ENCODE results near the gene ENTR1.

Gene ENTR1

GRCh38 chr9:136441681-136442245 is 31.3 kb upstream of the ENTR1 start:
- TF ChIP-seq TEAD4 (IDR thresholded peaks at IDR 0.05), result no peak
- TF ChIP-seq TCF12 (IDR thresholded peaks at IDR 0.05; ENCODE audit: low read depth), result no peak
- TF ChIP-seq YY1 (IDR thresholded peaks at IDR 0.05; ENCODE audit: low read depth), result no peak
- TF ChIP-seq CEBPB (IDR thresholded peaks at IDR 0.05), result no peak
- TF ChIP-seq USF1 (IDR thresholded peaks at IDR 0.05), result no peak
- no peak for TF ChIP-seq MAX (IDR thresholded peaks at IDR 0.05)
- no peak for TF ChIP-seq NFIC (IDR thresholded peaks at IDR 0.05)
- TF ChIP-seq RAD21 (IDR thresholded peaks at IDR 0.05; ENCODE audit: low read depth), result no peak
- TF ChIP-seq TAF1 (IDR thresholded peaks at IDR 0.05; ENCODE audit: low read depth), result no peak

- TF ChIP-seq TAF1 (IDR thresholded peaks at IDR 0.05; ENCODE audit: low read depth) (no peak), NFIC (IDR thresholded peaks at IDR 0.05) (no peak), YY1 (IDR thresholded peaks at IDR 0.05; ENCODE audit: low read depth) (no peak), USF1 (IDR thresholded peaks at IDR 0.05) (no peak), EGR1 (IDR thresholded peaks at IDR 0.05) (no peak), TCF12 (IDR thresholded peaks at IDR 0.05; ENCODE audit: low read depth) (no peak), TEAD4 (IDR thresholded peaks at IDR 0.05) (no peak), MAX (IDR thresholded peaks at IDR 0.05) (no peak), CREB1 (IDR thresholded peaks at IDR 0.05; ENCODE audit: low read depth) (no peak), EP300 (IDR thresholded peaks at IDR 0.05; ENCODE audit: borderline replicate concordance) (no peak), FOXM1 (IDR thresholded peaks at IDR 0.05; ENCODE audit: borderline replicate concordance, low read depth) (no peak), ZBTB7A (IDR thresholded peaks at IDR 0.05; ENCODE audit: low read depth) (no peak), REST (IDR thresholded peaks at IDR 0.05; ENCODE audit: low read depth) (no peak)
Measured at GRCh38 chr9:136441191-136441680, 30.8 kb upstream of the ENTR1 start.

- no peak for TF ChIP-seq RAD21 (IDR thresholded peaks at IDR 0.05; ENCODE audit: low read depth)
- TF ChIP-seq TEAD4 (IDR thresholded peaks at IDR 0.05), result no peak
- TF ChIP-seq TCF12 (IDR thresholded peaks at IDR 0.05; ENCODE audit: low read depth), result no peak
- no peak; the same call in 1 of the 2 replicates for TF ChIP-seq TAF1 (IDR thresholded peaks at IDR 0.05; ENCODE audit: low read depth)
- TF ChIP-seq ZBTB7A (IDR thresholded peaks at IDR 0.05; ENCODE audit: low read depth), result no peak; the same call in 1 of the 2 replicates
- no peak for TF ChIP-seq EGR1 (IDR thresholded peaks at IDR 0.05)
- TF ChIP-seq FOXM1 (IDR thresholded peaks at IDR 0.05; ENCODE audit: borderline replicate concordance, low read depth), result no peak
- TF ChIP-seq USF1 (IDR thresholded peaks at IDR 0.05), result no peak
- no peak for TF ChIP-seq YY1 (IDR thresholded peaks at IDR 0.05; ENCODE audit: low read depth)
- no peak for TF ChIP-seq CREB1 (IDR thresholded peaks at IDR 0.05; ENCODE audit: low read depth)
- no peak for TF ChIP-seq NFIC (IDR thresholded peaks at IDR 0.05)
- TF ChIP-seq REST (IDR thresholded peaks at IDR 0.05; ENCODE audit: low read depth), result no peak
- no peak for TF ChIP-seq EP300 (IDR thresholded peaks at IDR 0.05; ENCODE audit: borderline replicate concordance)
- no peak for TF ChIP-seq MAX (IDR thresholded peaks at IDR 0.05)
- no peak for TF ChIP-seq CEBPB (IDR thresholded peaks at IDR 0.05)
Measured at GRCh38 chr9:136439481-136440408, 29.3 kb upstream of the ENTR1 start, which contains the start of gene INPP5E. INPP5E (minus strand) TSS chr9:136439845; CDS start chr9:136439419, 426 bp downstream.

Measured in Ishikawa (cell line).